Transverse colon (tissue), 4 donors: ENCODE data around the gene AKT1S1. TPM values are rescaled to one million over a fixed set of nuclear protein-coding genes. Genes with fewer than 3 reads are reported as not detected.

ENCODE experiments used
- DNase-seq: peaks from one replicate; pipeline ENCODE4 v3.0.0-alpha.2; 2019
- H3K27ac ChIP-seq, 4 donors: fragments of 200-600 bp; sonication (generic); 2 replicates each; pipeline ENCODE4 v1.5.1; 2016 to 2018; ENCODE audit warnings: inconsistent platforms in 4 of 4
- H3K27me3 ChIP-seq: fragments of 200-600 bp; sonication (generic); 2 replicates; pipeline ENCODE4 v1.5.1; 2017; ENCODE audit warnings: inconsistent platforms
- H3K36me3 ChIP-seq, 4 donors: fragments of 200-600 bp; sonication (generic); 2 replicates each; pipeline ENCODE4 v1.5.1; 2017 to 2019; ENCODE audit warnings: inconsistent platforms in 4 of 4
- H3K4me1 ChIP-seq, 4 donors: fragments of 200-600 bp; sonication (generic); 2 replicates each; pipeline ENCODE4 v1.5.1; 2017 to 2020; ENCODE audit warnings: inconsistent platforms in 4 of 4
- H3K4me3 ChIP-seq, 4 donors: fragments of 200-600 bp; sonication (generic); 1 replicate in 1 of 4; 2 replicates in 3 of 4; pipeline versions ENCODE4 v1.5.1 to v1.6.1; 2017 to 2019; ENCODE audit warnings: inconsistent platforms in 4 of 4
- H3K9me3 ChIP-seq, 2 donors: fragments of 200-600 bp; sonication (generic); 2 replicates each; pipeline ENCODE4 v1.5.1; 2017 to 2019; ENCODE audit warnings: inconsistent platforms in 2 of 2
- EP300 ChIP-seq: sonication (generic); formaldehyde crosslinking; IDR thresholded peaks from one replicate; pipeline ENCODE4 v1.6.1; 2017; ENCODE audit warnings: antibody characterized with exemption, low read depth
- POLR2A ChIP-seq: fragments of 450-650 bp; IDR thresholded peaks from one replicate; pipeline ENCODE4 v1.6.1; 2016; ENCODE audit warnings: antibody characterized with exemption, mild to moderate bottlenecking, moderate library complexity
- POLR2AphosphoS5 ChIP-seq, 3 donors: sonication (generic); formaldehyde crosslinking; IDR thresholded peaks; one replicate each; pipeline ENCODE4 v1.6.1; 2016; ENCODE audit warnings: antibody characterized with exemption in 3 of 3
- WGBS, 2 donors: methylation state at CpG; one replicate each; pipeline ENCODE4 v1.1.5; 2018; ENCODE audit warnings: low coverage in 1 of 2; 5-methylcytosine and 5-hydroxymethylcytosine counted together
- in situ Hi-C, 4 donors: fragments of 200-750 bp; cut with MboI; loops; one replicate each; pipeline versions ENCODE4 v1.15.0 to v1.15.1; 2017; ENCODE audit warnings: low sequenced_read_pairs in 3 of 4, low pct_ligation_motif_present in 1 of 4, low pct_unique_long_range_greater_than_20kb in 1 of 4
- intact Hi-C: fragments of 100-400 bp; cut with DNase I; formaldehyde crosslinking; loops from one replicate; pipeline ENCODE4 v1.15.1; 2023; ENCODE audit warnings: low total_unique reads
- total RNA-seq, 4 donors: library from RNA; depleted of rRNA; stranded (reverse); fragments of >200 nt; gene quantifications; one replicate each; pipeline ENCODE4 v1.1.0, GENCODE V29; 2016
- TF ChIP-seq, protein P1 (sequence below), 5 experiments: fragments of 200-600 bp in 3 of 5; fragments of 450-650 bp in 2 of 5; sonication (generic) in 3 of 5; IDR thresholded peaks; 1 replicate in 2 of 5; 2 replicates in 3 of 5; pipeline ENCODE4 v1.5.1; 2016 to 2017; ENCODE audit warnings: antibody characterized with exemption in 5 of 5, inconsistent platforms in 3 of 5, mild to moderate bottlenecking in 2 of 5, moderate library complexity in 1 of 5

The AKT1S1 gene
- total RNA-seq, 4 donors from 2014 or later, result 15.3 to 29.7 (median 22.7) TPM

DNA sequence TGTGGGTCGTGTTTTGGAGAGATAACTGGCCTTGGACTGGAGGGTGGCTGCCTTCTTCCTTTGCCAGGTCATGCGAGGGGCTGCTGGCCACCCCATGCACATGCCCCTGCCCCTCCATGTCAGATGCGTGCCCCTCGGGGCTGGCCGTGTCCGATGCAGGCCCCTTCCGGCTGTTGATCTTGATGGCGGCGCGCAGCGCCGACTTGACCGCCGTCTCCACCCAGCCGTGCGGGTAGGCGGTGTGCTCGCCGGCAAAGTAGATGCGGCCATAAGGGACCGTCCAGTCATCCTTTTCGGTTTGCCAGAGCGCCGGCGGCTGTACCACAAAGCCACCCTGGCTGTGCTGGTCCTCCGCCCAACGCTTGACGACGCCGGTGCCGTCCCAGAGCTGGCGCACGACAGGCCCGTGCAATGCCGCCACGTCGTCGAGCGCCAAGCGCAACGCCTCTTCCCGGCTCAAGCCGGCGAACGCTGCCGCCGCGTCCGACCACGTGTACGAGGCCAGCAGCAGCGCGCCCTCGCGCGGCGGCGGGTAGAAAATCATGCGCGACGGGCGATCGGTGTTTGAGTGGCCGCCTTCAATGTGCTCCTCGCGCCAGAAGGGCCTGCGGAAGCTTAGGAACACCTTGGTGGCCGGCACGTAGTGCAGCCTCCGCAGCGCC is 12.7 kb upstream of the AKT1S1 start:
- Histone ChIP-seq H3K4me1 (peaks cover 9 to 14% (median 11%) of the 10 kb centered on the region in 4 donors), H3K36me3 (peaks cover 0 to 3% (median 1%) of the 10 kb centered on the region in 4 donors), H3K9me3 (no peaks in the 10 kb centered on the region), H3K27me3 (no peaks in the 10 kb centered on the region), H3K4me3 (peak overlapping the region in 3 of 4 donors; percentile 2 to 44 (median 32)), H3K27ac (peak overlapping the region in 3 of 4 donors; percentile 18 to 47 (median 30))
- DNase-seq, result peak; percentile 71
- intact Hi-C loops, result no loop called here
- in situ Hi-C loops, result no loop called here
- 43% methylated on average over 54 of the region's 71 CpGs; no CpG with 5 or more reads in 1 of the 2 donors for WGBS, 2 donors
- TF ChIP-seq POLR2A (peak; percentile 11), POLR2AphosphoS5 (IDR thresholded peaks at IDR 0.05) (peak in 1 of 3 donors; percentile 29), EP300 (no peak)
- TF ChIP-seq, protein P1, sequence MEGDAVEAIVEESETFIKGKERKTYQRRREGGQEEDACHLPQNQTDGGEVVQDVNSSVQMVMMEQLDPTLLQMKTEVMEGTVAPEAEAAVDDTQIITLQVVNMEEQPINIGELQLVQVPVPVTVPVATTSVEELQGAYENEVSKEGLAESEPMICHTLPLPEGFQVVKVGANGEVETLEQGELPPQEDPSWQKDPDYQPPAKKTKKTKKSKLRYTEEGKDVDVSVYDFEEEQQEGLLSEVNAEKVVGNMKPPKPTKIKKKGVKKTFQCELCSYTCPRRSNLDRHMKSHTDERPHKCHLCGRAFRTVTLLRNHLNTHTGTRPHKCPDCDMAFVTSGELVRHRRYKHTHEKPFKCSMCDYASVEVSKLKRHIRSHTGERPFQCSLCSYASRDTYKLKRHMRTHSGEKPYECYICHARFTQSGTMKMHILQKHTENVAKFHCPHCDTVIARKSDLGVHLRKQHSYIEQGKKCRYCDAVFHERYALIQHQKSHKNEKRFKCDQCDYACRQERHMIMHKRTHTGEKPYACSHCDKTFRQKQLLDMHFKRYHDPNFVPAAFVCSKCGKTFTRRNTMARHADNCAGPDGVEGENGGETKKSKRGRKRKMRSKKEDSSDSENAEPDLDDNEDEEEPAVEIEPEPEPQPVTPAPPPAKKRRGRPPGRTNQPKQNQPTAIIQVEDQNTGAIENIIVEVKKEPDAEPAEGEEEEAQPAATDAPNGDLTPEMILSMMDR (IDR thresholded peaks at IDR 0.05), result peak; percentile 66 to 84 (median 74)

DNA sequence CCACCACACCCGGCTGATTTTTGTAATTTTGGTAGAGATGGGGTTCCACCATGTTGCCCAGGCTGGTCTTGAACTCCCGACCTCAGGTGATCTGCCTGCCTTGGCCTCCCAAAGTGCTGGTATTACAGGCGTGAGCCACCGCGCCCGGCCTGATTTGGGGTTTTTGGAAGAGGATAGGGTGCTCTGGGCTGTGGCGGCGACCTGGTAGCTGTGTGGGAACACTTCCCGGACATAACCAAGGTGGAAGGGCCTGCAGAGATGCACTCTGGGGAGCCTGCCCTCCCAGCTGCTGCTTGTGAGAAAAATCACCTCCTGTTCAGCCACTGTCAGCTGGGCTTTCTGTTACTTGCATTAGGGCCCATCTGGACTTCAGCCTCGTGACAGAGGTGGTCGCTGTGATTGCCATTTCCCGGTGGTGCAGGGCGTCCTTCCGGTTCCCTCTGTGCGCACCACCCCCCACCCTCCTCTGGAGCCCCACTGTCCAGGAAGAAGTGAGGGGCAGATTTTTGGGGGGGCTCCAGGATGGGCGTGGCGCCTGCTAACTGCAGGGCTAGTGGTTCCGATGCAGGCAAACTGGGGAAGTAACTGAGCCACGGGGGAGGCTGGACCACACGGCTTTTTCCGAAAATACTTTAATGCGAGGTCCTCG is 12.0 kb upstream of the AKT1S1 start:
- in situ Hi-C loops, result no loop called here
- DNase-seq, result no peak
- TF ChIP-seq POLR2AphosphoS5 (IDR thresholded peaks at IDR 0.05) (no peak), EP300 (no peak), POLR2A (no peak)
- TF ChIP-seq, protein P1 (IDR thresholded peaks at IDR 0.05), result no peak
- intact Hi-C loops, result no loop called here
- H3K4me1 ChIP-seq, result peaks cover 9 to 14% (median 11%) of the 10 kb centered on the region in 4 donors
- no peak overlapping the region for H3K4me3 ChIP-seq
- WGBS, 2 donors, result 80 to 94% methylated on average over 1 to 23 of the region's 23 CpGs
- no peaks in the 10 kb centered on the region for H3K9me3 ChIP-seq
- no peaks in the 10 kb centered on the region for H3K27me3 ChIP-seq
- no peak overlapping the region for H3K27ac ChIP-seq
- H3K36me3 ChIP-seq, result peaks cover 0 to 9% (median 4%) of the 10 kb centered on the region in 4 donors

DNA sequence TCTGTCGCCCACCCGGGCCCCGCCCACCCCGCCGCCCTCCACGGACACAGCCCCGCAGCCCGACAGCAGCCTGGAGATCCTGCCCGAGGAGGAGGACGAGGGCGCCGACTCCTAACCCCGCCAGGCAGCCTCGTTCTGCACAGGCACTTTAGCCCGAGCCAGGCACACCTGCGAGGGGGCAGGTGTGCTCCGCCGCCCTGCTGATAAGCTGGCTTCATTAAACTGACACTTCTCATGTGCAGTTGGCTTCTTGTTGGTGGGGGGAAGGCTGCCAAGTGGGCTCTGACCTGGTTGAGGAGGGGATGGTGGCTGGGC is 11.3 kb upstream of the AKT1S1 start:
- WGBS, 2 donors, result 76% methylated on average over 18 of the region's 18 CpGs; no CpG with 5 or more reads in 1 of the 2 donors
- Histone ChIP-seq H3K27ac (no peak overlapping the region), H3K27me3 (no peaks in the 10 kb centered on the region), H3K36me3 (peaks cover 0 to 16% (median 8%) of the 10 kb centered on the region in 4 donors), H3K9me3 (no peaks in the 10 kb centered on the region), H3K4me1 (peaks cover 9 to 14% (median 11%) of the 10 kb centered on the region in 4 donors), H3K4me3 (no peak overlapping the region)
- intact Hi-C loops, result no loop called here
- TF ChIP-seq, protein P1 (IDR thresholded peaks at IDR 0.05), result no peak
- TF ChIP-seq EP300, result no peak
- TF ChIP-seq POLR2A, result no peak
- TF ChIP-seq POLR2AphosphoS5 (IDR thresholded peaks at IDR 0.05), result no peak
- in situ Hi-C loops, result no loop called here
- DNase-seq, result no peak

DNA sequence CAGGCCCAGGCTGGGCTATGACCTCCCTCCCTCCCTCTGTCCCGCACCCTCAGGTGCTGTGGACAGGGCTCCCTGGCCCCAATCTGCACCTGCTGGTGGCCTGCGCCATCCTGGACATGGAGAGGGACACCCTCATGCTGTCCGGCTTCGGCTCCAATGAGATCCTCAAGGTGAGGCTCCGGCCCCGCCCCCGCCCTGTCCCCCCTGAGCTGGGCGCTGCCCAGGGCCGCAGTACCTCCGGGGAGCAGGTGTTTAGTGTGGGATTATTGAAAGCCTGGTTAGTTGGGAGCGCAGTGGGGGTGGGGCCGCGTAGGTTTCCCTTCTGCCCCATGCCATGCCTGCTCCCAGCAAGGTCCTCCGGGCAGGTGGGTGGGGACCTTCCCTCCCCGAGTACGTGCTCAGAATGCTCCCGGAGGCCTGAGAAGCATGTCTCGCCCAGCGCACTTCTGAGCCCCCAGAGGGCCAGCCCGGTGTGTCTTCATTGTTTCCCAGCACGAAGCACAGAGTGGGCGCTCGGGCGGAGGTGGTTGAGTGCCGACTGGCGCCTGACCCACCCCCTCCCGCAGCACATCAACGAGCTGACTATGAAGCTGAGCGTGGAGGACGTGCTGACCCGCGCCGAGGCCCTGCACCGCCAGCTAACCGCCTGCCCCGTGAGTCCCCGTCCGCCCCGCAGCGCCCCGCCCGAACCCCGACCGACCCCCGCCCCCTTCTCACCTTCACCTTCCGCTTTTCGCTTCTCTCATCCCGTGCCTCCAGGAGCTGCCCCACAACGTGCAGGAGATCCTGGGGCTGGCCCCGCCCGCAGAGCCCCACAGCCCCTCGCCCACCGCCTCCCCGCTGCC is 10.7 kb upstream of the AKT1S1 start:
- Histone ChIP-seq H3K27ac (no peak overlapping the region), H3K9me3 (no peaks in the 10 kb centered on the region), H3K36me3 (peaks cover 0 to 22% (median 12%) of the 10 kb centered on the region in 4 donors), H3K4me1 (peaks cover 9 to 14% (median 11%) of the 10 kb centered on the region in 4 donors), H3K27me3 (no peaks in the 10 kb centered on the region), H3K4me3 (no peak overlapping the region)
- TF ChIP-seq POLR2AphosphoS5 (IDR thresholded peaks at IDR 0.05), result no peak
- intact Hi-C loops (no loop called here), in situ Hi-C loops (no loop called here)
- WGBS, 2 donors, result 84% methylated on average over 37 of the region's 54 CpGs; no CpG with 5 or more reads in 1 of the 2 donors
- DNase-seq, result no peak
